Activated T-helper 1 cell treated with anti-CD3 and anti-CD28 coated beads, Interleukin-2, amount 50 U/mL, for 16 hours (primary cell): ENCODE measurements around the gene NEDD4L.

Experiments used
- DNase-seq, 2 donors: peaks; one replicate each; pipeline ENCODE4 v3.0.0-alpha.2; 2020; ENCODE audit warnings: low read depth in 1 of 2, low spot score in 1 of 2

NEDD4L gene

GRCh38 chr18:58051765-58052460 is 7.9 kb downstream of the NEDD4L start:
- no peak for DNase-seq

- no peak for DNase-seq
These were observed 8.9 kb downstream of the NEDD4L start for GRCh38 chr18:58052960-58053359.

- DNase-seq, result no peak
These were observed 10.2 kb downstream of the NEDD4L start for GRCh38 chr18:58054041-58054781.

- DNase-seq, result no peak
These were observed 12.0 kb downstream of the NEDD4L start for GRCh38 chr18:58055890-58056558.

GRCh38 chr18:58056852-58057251 is 12.8 kb downstream of the NEDD4L start:
- no peak for DNase-seq

GRCh38 chr18:58057291-58057965 is 13.4 kb downstream of the NEDD4L start:
- DNase-seq, result no peak

- DNase-seq, result no peak
These were observed 14.7 kb downstream of the NEDD4L start for GRCh38 chr18:58058720-58059119.

GRCh38 chr18:58060254-58060653 is 16.2 kb downstream of the NEDD4L start:
- DNase-seq, result no peak

GRCh38 chr18:58061349-58061748 is 17.3 kb downstream of the NEDD4L start:
- DNase-seq, result no peak

- no peak for DNase-seq
These were observed 20.5 kb downstream of the NEDD4L start for GRCh38 chr18:58064406-58064998.

- no peak for DNase-seq
These were observed 21.9 kb downstream of the NEDD4L start for GRCh38 chr18:58065956-58066355.

GRCh38 chr18:58067601-58068000 is 23.6 kb downstream of the NEDD4L start:
- DNase-seq, result no peak

GRCh38 chr18:58069099-58069498 is 25.1 kb downstream of the NEDD4L start:
- DNase-seq, result no peak

GRCh38 chr18:58069721-58070292 is 25.8 kb downstream of the NEDD4L start:
- DNase-seq, result no peak

- DNase-seq, result no peak
These were observed 32.0 kb downstream of the NEDD4L start for GRCh38 chr18:58076052-58076451.

GRCh38 chr18:58077329-58077728 is 33.3 kb downstream of the NEDD4L start:
- DNase-seq, result no peak

- DNase-seq, result no peak
These were observed 35.0 kb downstream of the NEDD4L start for GRCh38 chr18:58078889-58079573.

- DNase-seq, result no peak
These were observed 36.4 kb downstream of the NEDD4L start for GRCh38 chr18:58080451-58080850.

GRCh38 chr18:58087928-58088690 is 44.1 kb downstream of the NEDD4L start:
- no peak for DNase-seq

- DNase-seq, result no peak
These were observed 44.7 kb downstream of the NEDD4L start for GRCh38 chr18:58088691-58089065.
